ENCODE data around the gene STAMBP. TPM values are rescaled to one million over a fixed set of nuclear protein-coding genes. Genes with fewer than 3 reads are reported as not detected.

Gene STAMBP
- polyA plus RNA-seq, 3 donors: 26.0 to 40.8 (median 40.7) TPM

DNA sequence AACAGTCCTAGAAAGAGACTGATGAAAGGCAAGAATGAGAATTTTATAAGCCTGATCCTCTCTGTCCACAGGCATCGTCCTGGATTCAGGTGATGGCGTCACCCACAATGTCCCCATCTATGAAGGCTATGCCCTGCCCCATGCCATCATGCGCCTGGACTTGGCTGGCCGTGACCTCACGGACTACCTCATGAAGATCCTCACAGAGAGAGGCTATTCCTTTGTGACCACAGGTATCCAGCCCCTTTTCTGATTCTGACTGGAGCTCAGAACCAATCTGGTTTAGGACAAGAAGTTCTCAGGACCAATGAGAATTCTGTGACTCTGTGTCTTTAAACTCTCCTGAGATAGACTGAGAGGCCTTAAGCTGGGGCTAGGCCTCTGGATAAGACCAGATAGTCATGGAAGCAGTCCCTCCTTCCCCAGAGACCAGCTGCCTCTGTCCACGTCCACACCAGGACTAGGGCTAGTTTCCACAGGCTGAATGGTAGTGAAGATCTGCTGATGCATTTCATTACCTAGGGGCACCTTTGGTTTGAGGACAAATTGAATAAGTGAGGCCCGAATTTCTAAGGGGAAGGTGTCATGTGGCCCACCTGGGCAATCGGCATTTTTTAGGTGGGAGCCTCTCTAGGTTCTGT is 84.8 kb downstream of the STAMBP start:
- 98% methylated on average over 7 of the region's 8 CpGs for WGBS (ENCODE audit: insufficient coverage)
- intact Hi-C loops (cut with micrococcal nuclease): no loop called here
- DNase-seq: no peak

GRCh38 chr2:73914667-73915066 is 85.9 kb downstream of the STAMBP start:
- Histone ChIP-seq H3K79me2 (ENCODE audit: insufficient read depth, low read length) (no peaks in the 10 kb centered on the region), H3K9ac (ENCODE audit: insufficient read depth, low read length, poor library complexity, severe bottlenecking) (no peak overlapping the region), H3K27me3 (ENCODE audit: control insufficient read depth in 2 of 2, insufficient read depth in 2 of 2, low read length in 2 of 2) (no peaks in the 10 kb centered on the region), H3K9me3 (replicated peaks in 1 of 2; ENCODE audit: control insufficient read depth in 1 of 2, insufficient read depth in 1 of 2, low read length in 2 of 2) (no peaks in the 10 kb centered on the region), H4K20me1 (ENCODE audit: insufficient read depth, low read length) (no peaks in the 10 kb centered on the region), H3K4me2 (replicated peaks; ENCODE audit: extremely low read depth, low read length, poor library complexity, severe bottlenecking) (no peak overlapping the region), H3K4me3 (replicated peaks in 1 of 3; ENCODE audit: low read depth in 2 of 3, low read length in 3 of 3) (no peak overlapping the region), H2AFZ (ENCODE audit: insufficient read depth, low read depth, low read length, poor library complexity, severe bottlenecking) (peak overlapping the region; percentile 26), H3K4me1 (ENCODE audit: control insufficient read depth in 1 of 2, insufficient read depth in 2 of 2, low read length in 2 of 2) (no peaks in the 10 kb centered on the region), H3K27ac (ENCODE audit: low read depth in 1 of 2, low read length in 2 of 2) (no peak overlapping the region), H3K36me3 (replicated peaks in 1 of 2; ENCODE audit: control insufficient read depth in 1 of 2, insufficient read depth in 2 of 2, low read length in 2 of 2) (no peaks in the 10 kb centered on the region)
- TF ChIP-seq CTCF (IDR thresholded peaks at IDR 0.05): no peak
- H3K4me1 Mint-ChIP-seq: peaks cover 6% of the 10 kb centered on the region
- 60% methylated on average over 1 of the region's 4 CpGs for WGBS (ENCODE audit: insufficient coverage)
- H3K4me3 Mint-ChIP-seq: no peak overlapping the region
- no peaks in the 10 kb centered on the region for H3K9me3 Mint-ChIP-seq
- intact Hi-C loops (cut with micrococcal nuclease): no loop called here
- H3K27me3 Mint-ChIP-seq (ENCODE audit: low read depth in 3 of 3): peaks cover 0 to 1% (median 1%) of the 10 kb centered on the region in 3 donors
- DNase-seq: no peak
- peak overlapping the region in 1 of 7 donors; percentile 47 for H3K27ac Mint-ChIP-seq
- H3K36me3 Mint-ChIP-seq: no peaks in the 10 kb centered on the region

More for the DNA sequence above, 84.8 kb downstream of the STAMBP start:
- no peak overlapping the region for H3K4me3 Mint-ChIP-seq
- H3K4me1 ChIP-seq (ENCODE audit: control insufficient read depth in 1 of 2, insufficient read depth in 2 of 2, low read length in 2 of 2): no peaks in the 10 kb centered on the region
- H3K4me2 ChIP-seq (replicated peaks; ENCODE audit: extremely low read depth, low read length, poor library complexity, severe bottlenecking): no peak overlapping the region
- no peak overlapping the region for H2AFZ ChIP-seq (ENCODE audit: insufficient read depth, low read depth, low read length, poor library complexity, severe bottlenecking)
- no peak overlapping the region for H3K4me3 ChIP-seq (replicated peaks in 1 of 3; ENCODE audit: low read depth in 2 of 3, low read length in 3 of 3)
- H3K27ac ChIP-seq (ENCODE audit: low read depth in 1 of 2, low read length in 2 of 2): no peak overlapping the region
- no peaks in the 10 kb centered on the region for H3K27me3 ChIP-seq (ENCODE audit: control insufficient read depth in 2 of 2, insufficient read depth in 2 of 2, low read length in 2 of 2)
- no peaks in the 10 kb centered on the region for H3K79me2 ChIP-seq (ENCODE audit: insufficient read depth, low read length)
- H3K9me3 ChIP-seq (replicated peaks in 1 of 2; ENCODE audit: control insufficient read depth in 1 of 2, insufficient read depth in 1 of 2, low read length in 2 of 2): no peaks in the 10 kb centered on the region
- H4K20me1 ChIP-seq (ENCODE audit: insufficient read depth, low read length): no peaks in the 10 kb centered on the region
- no peaks in the 10 kb centered on the region for H3K36me3 ChIP-seq (replicated peaks in 1 of 2; ENCODE audit: control insufficient read depth in 1 of 2, insufficient read depth in 2 of 2, low read length in 2 of 2)
- no peak overlapping the region for H3K27ac Mint-ChIP-seq
- H3K9ac ChIP-seq (ENCODE audit: insufficient read depth, low read length, poor library complexity, severe bottlenecking): no peak overlapping the region
- TF ChIP-seq CTCF (IDR thresholded peaks at IDR 0.05): no peak
- no peaks in the 10 kb centered on the region for H3K36me3 Mint-ChIP-seq
- H3K9me3 Mint-ChIP-seq: no peaks in the 10 kb centered on the region
- peaks cover 6% of the 10 kb centered on the region for H3K4me1 Mint-ChIP-seq
- H3K27me3 Mint-ChIP-seq (ENCODE audit: low read depth in 3 of 3): peaks cover 0 to 1% (median 1%) of the 10 kb centered on the region in 3 donors
